Measurements from ENCODE around the gene DDX41.

DNA sequence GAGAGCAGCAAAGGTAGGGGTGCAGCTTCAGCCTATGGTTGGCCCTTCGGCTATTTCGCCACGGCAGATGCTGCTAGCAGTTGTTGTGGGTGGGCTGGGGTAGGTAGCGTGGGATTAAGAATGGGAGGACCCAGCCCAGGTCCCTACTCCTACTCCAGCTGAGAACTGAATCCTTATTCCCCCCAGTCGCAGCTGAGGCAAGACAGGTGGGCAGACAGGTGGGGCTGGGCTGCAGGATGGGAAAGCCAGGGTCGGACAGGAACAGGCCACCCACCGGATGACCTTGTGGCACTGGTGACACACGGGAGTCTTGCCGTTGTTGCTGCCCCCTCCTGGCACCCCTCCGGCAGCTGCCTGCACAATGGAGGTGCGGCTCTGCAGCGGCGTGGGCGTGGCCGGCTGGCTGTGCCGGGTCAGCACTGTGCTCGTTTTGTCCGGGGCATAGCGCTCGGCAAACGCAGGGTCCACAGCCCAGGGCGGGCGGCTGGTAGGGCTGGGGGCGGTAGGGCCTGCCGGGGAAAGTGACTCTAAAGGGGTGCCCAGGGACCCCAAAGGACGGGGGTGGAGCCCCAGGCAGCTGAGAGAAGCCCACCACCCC is 27.5 kb downstream of the DDX41 start:
- TF ChIP-seq MEF2A (IDR thresholded peaks at IDR 0.05; ENCODE audit: insufficient read depth, low read depth, low read length) (no peak), JUND (IDR thresholded peaks at IDR 0.05; ENCODE audit: low read depth, low read length) (no peak), CREB1 (IDR thresholded peaks at IDR 0.05; ENCODE audit: low read depth) (no peak), SIN3A (IDR thresholded peaks at IDR 0.05; ENCODE audit: low read depth, low read length) (no peak), CBX3 (IDR thresholded peaks at IDR 0.05; ENCODE audit: borderline replicate concordance, low read depth) (no peak), NRF1 (conservative IDR thresholded peaks at IDR 0.05; ENCODE audit: low read depth, low read length) (no peak), CBX5 (IDR thresholded peaks at IDR 0.05; ENCODE audit: low read depth) (no peak), KDM1A (IDR thresholded peaks at IDR 0.05; ENCODE audit: borderline replicate concordance) (no peak), ATF7 (IDR thresholded peaks at IDR 0.05; ENCODE audit: low read depth) (no peak)
- TF ChIP-seq, protein P1, sequence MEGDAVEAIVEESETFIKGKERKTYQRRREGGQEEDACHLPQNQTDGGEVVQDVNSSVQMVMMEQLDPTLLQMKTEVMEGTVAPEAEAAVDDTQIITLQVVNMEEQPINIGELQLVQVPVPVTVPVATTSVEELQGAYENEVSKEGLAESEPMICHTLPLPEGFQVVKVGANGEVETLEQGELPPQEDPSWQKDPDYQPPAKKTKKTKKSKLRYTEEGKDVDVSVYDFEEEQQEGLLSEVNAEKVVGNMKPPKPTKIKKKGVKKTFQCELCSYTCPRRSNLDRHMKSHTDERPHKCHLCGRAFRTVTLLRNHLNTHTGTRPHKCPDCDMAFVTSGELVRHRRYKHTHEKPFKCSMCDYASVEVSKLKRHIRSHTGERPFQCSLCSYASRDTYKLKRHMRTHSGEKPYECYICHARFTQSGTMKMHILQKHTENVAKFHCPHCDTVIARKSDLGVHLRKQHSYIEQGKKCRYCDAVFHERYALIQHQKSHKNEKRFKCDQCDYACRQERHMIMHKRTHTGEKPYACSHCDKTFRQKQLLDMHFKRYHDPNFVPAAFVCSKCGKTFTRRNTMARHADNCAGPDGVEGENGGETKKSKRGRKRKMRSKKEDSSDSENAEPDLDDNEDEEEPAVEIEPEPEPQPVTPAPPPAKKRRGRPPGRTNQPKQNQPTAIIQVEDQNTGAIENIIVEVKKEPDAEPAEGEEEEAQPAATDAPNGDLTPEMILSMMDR (IDR thresholded peaks at IDR 0.05 in 2 of 3, conservative IDR thresholded peaks at IDR 0.05 in 1 of 3; ENCODE audit: control insufficient read depth in 2 of 3, extremely low read depth in 1 of 3, insufficient read depth in 1 of 3, low read depth in 3 of 3, low read length in 3 of 3): 0 out of 6 replicates have a peak, but pooled peaks of 2 of the 3 experiments have one; percentile 7 to 18
- TF ChIP-seq, protein P2, sequence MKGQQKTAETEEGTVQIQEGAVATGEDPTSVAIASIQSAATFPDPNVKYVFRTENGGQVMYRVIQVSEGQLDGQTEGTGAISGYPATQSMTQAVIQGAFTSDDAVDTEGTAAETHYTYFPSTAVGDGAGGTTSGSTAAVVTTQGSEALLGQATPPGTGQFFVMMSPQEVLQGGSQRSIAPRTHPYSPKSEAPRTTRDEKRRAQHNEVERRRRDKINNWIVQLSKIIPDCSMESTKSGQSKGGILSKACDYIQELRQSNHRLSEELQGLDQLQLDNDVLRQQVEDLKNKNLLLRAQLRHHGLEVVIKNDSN (IDR thresholded peaks at IDR 0.05; ENCODE audit: borderline replicate concordance, extremely low read length, insufficient read depth, low read depth, low read length): no peak
- TF ChIP-seq, protein P3, sequence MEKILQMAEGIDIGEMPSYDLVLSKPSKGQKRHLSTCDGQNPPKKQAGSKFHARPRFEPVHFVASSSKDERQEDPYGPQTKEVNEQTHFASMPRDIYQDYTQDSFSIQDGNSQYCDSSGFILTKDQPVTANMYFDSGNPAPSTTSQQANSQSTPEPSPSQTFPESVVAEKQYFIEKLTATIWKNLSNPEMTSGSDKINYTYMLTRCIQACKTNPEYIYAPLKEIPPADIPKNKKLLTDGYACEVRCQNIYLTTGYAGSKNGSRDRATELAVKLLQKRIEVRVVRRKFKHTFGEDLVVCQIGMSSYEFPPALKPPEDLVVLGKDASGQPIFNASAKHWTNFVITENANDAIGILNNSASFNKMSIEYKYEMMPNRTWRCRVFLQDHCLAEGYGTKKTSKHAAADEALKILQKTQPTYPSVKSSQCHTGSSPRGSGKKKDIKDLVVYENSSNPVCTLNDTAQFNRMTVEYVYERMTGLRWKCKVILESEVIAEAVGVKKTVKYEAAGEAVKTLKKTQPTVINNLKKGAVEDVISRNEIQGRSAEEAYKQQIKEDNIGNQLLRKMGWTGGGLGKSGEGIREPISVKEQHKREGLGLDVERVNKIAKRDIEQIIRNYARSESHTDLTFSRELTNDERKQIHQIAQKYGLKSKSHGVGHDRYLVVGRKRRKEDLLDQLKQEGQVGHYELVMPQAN (conservative IDR thresholded peaks at IDR 0.05): no peak

Data from GM12878 (cell line).